OCI-M2 (cell line): ENCODE measurements around the gene TMEM143.
A peak's percentile ranks its signal among the peaks of the same experiment; 100 is the strongest.
"Not testable (repeated sequence)": the region's sequence is repeated elsewhere in the genome, so short reads cannot be mapped to it uniquely, and the experiment has no call there.

Experiments
- DNase-seq: peaks from one replicate; lab custom pipeline; 2025; ENCODE audit not compliant: unreplicated experiment; lab: John Stamatoyannopoulos, UW

The TMEM143 gene

GRCh38 chr19:48391100-48392005, 27.6 kb upstream of the TMEM143 start, which contains the start of gene KDELR1:
TSS of gene KDELR1 (minus strand) at chr19:48391551. CDS start at chr19:48391358, 193 bp downstream.
- DNase-seq, result peak; percentile 87

- no peak for DNase-seq
Measured at GRCh38 chr19:48390188-48391099, 26.7 kb upstream of the TMEM143 start.

DNA sequence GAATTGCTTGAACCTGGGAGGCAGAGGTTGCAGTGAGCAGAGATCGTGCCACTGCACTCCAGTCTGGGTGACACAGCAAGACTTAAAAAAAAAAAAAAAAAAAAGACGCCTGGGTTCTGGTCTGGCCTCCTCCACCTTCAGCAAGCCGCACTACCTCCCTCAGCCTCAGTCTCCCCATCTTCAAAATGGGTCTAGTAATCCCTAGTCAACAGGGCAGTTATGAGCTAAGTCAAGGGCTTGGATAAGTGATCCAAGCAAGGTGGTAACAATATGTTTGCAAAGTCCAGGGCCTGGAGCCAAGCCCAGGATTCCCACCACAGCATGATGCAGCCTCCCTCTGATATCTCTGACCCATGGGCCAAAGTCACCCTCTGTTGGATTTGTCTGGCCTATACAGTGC, 23.2 kb upstream of the TMEM143 start:
- DNase-seq, result no peak

DNA sequence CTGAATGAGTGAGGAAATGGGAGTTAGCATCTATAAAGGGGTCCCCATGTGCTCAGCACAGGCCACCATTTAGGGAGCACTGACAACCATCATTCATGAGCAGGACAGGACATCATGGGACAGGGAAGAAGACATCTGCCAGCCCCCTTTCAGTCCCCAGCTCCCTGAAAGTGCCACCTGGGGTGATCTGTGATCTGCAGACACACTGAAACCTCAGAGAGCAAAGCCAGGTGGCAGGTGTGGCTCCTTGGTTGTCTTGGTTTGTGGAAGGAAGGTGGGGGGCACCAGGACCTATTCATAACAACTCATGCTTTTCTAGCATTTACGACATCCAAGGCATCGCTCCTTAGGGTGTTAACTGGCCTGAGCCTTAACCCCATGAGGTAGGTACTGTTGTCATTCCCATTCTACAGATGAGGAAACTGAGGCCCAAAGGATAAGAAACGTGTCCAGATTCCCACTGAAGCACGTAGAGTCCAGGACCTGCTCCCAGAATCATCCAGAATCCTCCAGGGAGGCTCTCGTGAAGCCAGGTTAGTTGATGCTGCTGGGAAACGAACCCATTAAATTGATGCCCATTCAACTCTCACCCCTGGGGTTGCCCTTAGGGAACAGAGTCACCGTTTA, 21.8 kb upstream of the TMEM143 start:
- DNase-seq, result no peak

GRCh38 chr19:48382286-48382685, 18.5 kb upstream of the TMEM143 start:
- DNase-seq, result no peak

GRCh38 chr19:48381178-48381950, 17.6 kb upstream of the TMEM143 start:
- no peak for DNase-seq

- no peak for DNase-seq
Measured at GRCh38 chr19:48379058-48379457, 15.3 kb upstream of the TMEM143 start.

DNA sequence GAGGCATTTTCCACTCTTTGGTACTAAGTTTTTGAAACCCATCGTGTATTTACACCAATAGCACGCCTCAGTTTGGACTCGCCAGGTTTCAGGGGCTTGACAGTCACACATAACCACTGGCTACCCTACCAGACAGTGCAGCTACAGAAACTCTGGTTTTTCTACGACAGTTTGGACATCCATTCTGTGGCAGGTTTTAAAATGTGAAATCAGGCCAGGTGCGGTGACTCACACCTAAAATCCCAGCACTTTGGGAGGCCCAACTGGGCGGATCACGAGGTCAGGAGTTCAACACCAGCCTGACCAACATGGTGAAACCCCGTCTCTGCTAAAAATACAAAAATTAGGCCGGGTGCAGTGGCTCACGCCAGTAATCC, 14.4 kb upstream of the TMEM143 start:
- DNase-seq, result no peak

DNA sequence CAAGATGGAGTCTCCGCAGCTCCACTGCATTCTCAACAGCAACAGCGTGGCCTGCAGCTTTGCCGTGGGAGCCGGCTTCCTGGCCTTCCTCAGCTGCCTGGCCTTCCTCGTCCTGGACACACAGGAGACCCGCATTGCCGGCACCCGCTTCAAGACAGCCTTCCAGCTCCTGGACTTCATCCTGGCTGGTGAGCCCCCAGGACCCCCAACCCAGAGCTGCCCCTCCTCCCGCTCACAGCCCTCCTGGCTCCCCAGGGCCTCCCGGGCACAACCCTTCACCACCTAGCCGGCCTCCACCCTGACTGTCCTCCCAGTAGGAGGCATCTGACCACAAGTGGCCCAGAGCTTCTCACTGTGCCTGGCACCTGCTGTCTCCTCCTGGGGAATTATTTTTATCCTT, 9.8 kb upstream of the TMEM143 start:
- no peak for DNase-seq

DNA sequence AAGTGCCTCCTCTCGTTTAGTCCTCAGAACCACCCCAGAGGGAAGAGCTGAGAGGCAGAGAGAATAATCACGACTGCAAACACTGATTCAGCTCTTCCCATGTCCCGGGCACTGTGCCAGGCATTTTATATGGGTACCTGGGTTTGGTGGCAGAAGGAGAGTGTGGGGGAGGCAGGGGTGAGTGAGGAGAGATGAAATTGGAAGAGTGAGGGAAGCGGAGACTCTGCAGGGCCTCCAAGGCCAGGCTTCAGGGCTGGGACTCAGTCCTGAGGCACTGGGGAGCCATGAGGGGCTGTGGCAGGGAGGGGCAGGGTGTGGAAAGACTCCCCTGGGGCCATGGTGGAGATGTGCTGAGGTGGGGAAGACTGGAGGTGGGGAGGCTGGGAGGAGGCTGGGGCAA, 9.2 kb upstream of the TMEM143 start:
- DNase-seq, result no peak

GRCh38 chr19:48371771-48372170, 8.0 kb upstream of the TMEM143 start:
- DNase-seq, result not testable (repeated sequence)

DNA sequence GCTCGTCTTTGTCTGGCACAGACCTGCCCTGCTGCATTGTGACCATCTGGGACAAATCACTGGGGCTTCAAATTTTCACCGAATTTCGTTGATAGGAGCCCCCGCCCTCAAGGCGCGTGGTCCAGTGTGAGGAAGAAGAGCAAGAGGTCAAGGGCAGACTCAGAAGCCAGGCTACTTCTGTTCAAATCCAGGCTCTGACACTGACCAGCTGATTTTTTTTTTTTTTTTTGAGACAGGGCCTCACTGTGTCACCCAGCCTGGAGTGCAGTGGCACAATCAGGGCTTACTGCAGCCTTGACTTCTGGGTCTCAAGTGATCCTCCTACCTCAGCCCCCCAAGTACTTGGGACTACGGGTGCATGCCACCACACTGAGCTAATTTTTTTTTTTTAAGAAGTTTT, 7.6 kb upstream of the TMEM143 start:
- no peak for DNase-seq

DNA sequence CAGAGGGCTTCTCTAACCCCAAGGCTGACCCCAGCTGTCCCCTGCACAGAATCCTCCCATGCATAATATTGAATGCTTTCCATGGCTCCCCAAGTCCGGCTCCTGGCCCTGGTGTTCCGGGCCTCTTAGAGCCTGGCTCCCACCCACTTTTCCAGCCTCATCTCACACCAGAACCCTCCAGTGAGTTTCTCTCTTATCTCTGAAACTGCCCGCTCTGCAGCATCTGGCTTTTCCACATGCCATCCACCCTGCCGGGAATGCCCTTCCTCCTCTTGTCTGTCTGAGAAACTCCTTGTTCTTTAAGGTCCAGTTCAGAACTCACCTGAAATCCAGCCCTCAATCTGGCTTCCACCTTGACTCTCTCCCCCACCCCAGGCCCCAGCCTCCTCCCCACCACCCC, 7.2 kb upstream of the TMEM143 start:
- no peak for DNase-seq

- no peak for DNase-seq
Measured at GRCh38 chr19:48368936-48369335, 5.2 kb upstream of the TMEM143 start.

- DNase-seq, result no peak
Measured at GRCh38 chr19:48367855-48368254, 4.1 kb upstream of the TMEM143 start.

GRCh38 chr19:48365602-48366001, 1.9 kb upstream of the TMEM143 start:
- no peak for DNase-seq

DNA sequence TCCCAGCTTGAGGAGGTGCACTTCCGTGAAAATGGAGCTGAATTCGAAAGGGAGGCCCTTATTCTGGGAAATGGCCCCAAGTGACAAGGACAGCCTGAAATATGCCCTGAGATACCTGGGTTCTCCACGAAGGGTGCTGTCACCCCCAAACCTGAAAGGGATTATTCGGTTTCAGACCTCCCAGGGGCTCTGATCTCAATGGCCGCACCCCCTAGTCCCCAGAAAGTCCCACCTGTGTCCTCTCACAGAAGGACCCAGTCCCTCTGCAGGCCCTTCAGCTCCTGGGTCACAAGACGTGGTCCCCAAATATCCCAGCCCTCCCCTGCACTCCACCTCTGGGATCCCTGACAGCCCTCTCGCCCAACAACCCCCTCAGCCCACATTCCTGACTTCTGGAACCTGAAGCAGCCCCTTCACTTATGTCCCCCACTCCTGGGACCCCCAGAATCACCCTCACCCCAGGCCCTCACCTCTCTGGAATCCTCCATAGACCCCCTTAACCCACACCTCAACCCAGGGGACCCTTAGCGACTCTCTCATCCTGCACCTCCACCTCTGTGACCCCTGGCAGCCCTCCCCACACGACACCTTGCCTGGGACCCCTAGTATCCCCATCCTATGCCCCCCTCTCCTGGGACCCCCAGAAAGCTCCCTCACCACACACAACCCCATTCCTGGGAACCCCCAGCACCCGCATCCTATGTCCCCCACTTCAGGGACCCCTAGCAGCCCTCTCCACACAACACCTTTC, 1.0 kb upstream of the TMEM143 start:
- no peak for DNase-seq

DNA sequence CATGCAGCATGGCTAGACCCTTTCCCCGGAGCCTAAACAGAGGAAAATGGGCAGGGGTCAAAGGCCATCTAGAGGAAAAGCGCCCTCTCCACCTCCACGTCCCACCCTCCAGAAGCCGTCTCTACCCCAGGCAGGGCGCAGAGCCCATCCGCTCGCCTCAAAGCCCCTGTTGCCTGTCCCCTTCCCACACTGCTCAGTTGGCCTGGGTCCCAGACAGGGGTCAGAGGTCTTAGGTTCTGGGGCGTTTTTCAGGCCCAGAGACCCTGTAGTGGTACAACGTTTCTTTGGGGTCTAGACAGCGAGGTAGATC, 285 bp downstream of the TMEM143 start:
- no peak for DNase-seq

DNA sequence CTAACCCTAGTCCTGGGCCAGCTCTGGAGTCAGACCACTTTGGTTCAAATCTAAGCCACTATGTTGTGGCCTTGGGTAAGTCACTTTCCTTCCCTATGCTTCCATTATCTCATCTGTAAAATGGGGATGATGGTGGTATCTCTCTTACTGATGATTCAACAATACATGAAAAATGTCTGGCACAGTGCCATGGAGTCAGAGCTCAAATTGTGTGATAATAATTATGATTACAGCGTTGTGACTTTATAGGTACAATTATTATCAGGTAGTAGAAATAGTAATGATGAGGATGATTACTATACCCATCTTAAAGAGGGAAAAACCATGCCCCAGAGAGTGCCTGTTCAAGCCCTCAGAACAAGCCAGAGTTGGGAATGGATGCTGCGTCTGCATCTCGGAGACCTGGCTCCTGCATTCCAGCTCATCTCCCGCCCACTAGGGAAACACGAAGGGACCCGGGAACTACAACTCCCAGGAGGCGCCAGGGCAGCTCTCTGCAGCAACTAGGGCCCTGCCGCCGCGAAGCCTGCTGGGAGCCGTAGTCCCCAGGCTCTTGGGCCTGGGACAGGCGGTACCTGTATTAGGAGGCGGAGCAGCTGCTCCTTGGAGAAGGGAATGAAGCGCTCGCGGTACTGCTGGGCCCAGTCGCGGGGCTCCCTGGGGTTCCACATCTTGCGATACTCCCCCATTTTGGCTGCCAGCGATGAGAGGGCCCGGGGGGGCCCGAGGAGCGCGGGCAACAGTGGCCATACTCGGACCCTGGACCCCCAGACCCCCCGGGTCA, 832 bp downstream of the TMEM143 start:
- DNase-seq, result peak; percentile 65
